K562 (cell line): ENCODE data around the gene RAB39B. TPM values are rescaled to one million over a fixed set of nuclear protein-coding genes. Genes with fewer than 3 reads are reported as not detected.

Source experiments
- ADNP ChIP-seq: fragments of 200-800 bp; sonication (Bioruptor generic); IDR thresholded peaks from 2 replicates; pipeline ENCODE4 v1.6.1; 2016; ENCODE audit warnings: missing genetic modification characterization, missing compliant biosample characterization
- ATF7 ChIP-seq: fragments of 450-650 bp; IDR thresholded peaks from 2 replicates; pipeline ENCODE4 v1.7.1; 2014; ENCODE audit warnings: mild to moderate bottlenecking, moderate library complexity
- CCNT2 ChIP-seq: IDR thresholded peaks from 2 replicates; pipeline ENCODE4 v1.6.1; 2011; ENCODE audit warnings: borderline replicate concordance, low read depth, mild to moderate bottlenecking, moderate library complexity, mixed read lengths, low read length; ENCODE audit not compliant: insufficient read length; ENCODE audit errors: extremely low read depth
- CHAMP1 ChIP-seq: fragments of 450-650 bp; IDR thresholded peaks from 2 replicates; pipeline ENCODE4 v1.6.1; 2016; ENCODE audit warnings: mild to moderate bottlenecking
- CTBP1 ChIP-seq: fragments of 450-650 bp; IDR thresholded peaks from 2 replicates; pipeline ENCODE4 v1.6.1; 2016; ENCODE audit warnings: borderline replicate concordance
- E2F3 ChIP-seq: fragments of 250-450 bp; sonication (Bioruptor Pico); IDR thresholded peaks from 2 replicates; pipeline ENCODE4 v1.4.0; 2020; ENCODE audit warnings: mild to moderate bottlenecking
- EP400 ChIP-seq: fragments of 450-650 bp; IDR thresholded peaks from 2 replicates; pipeline ENCODE4 v1.6.1; 2017; ENCODE audit warnings: antibody characterized with exemption, mild to moderate bottlenecking, moderate library complexity
- GTF2E2 ChIP-seq: fragments of 200-800 bp; sonication (Bioruptor generic); IDR thresholded peaks from 2 replicates; pipeline ENCODE4 v1.6.1; 2016; ENCODE audit warnings: missing genetic modification characterization, missing compliant biosample characterization
- JUNB ChIP-seq: fragments of 450-650 bp; formaldehyde crosslinking; conservative IDR thresholded peaks from 2 replicates; pipeline ENCODE4 v1.4.0; 2020; ENCODE audit warnings: mild to moderate bottlenecking
- LEF1 ChIP-seq: fragments of 450-650 bp; IDR thresholded peaks from 2 replicates; pipeline ENCODE4 v1.6.1; 2016; ENCODE audit warnings: mild to moderate bottlenecking
- NELFE ChIP-seq: IDR thresholded peaks from 2 replicates; pipeline ENCODE4 v1.6.1; 2011; ENCODE audit warnings: mild to moderate bottlenecking; ENCODE audit not compliant: insufficient read depth, insufficient read length
- NR3C1 ChIP-seq: sonication (generic); formaldehyde crosslinking; IDR thresholded peaks from 2 replicates; pipeline ENCODE4 v1.8.1; 2022; ENCODE audit warnings: missing genetic modification reagents
- RB1 ChIP-seq: fragments of 450-650 bp; IDR thresholded peaks from 2 replicates; pipeline ENCODE4 v1.6.1; 2017; ENCODE audit warnings: low read depth, mild to moderate bottlenecking
- RBM17 ChIP-seq: fragments of 200-400 bp; formaldehyde crosslinking; IDR thresholded peaks from 2 replicates; pipeline ENCODE4 v1.6.1; 2017; ENCODE audit warnings: low read depth, mild to moderate bottlenecking, low read length, borderline replicate concordance
- STAT5B ChIP-seq: fragments of 250-450 bp; sonication (Bioruptor Pico); IDR thresholded peaks from 2 replicates; pipeline ENCODE4 v1.8.0; 2021; ENCODE audit warnings: mild to moderate bottlenecking, inconsistent platforms
- TAF9B ChIP-seq: fragments of 450-650 bp; IDR thresholded peaks from 2 replicates; pipeline ENCODE4 v1.6.1; 2018; ENCODE audit warnings: mild to moderate bottlenecking; ENCODE audit not compliant: partially characterized antibody
- TGIF2 ChIP-seq: sonication (generic); formaldehyde crosslinking; IDR thresholded peaks from 2 replicates; pipeline ENCODE4 v1.8.1; 2022; ENCODE audit warnings: mild to moderate bottlenecking, missing genetic modification reagents, moderate library complexity
- THRAP3 ChIP-seq: fragments of 450-650 bp; IDR thresholded peaks from 2 replicates; pipeline ENCODE4 v1.6.1; 2016; ENCODE audit warnings: mild to moderate bottlenecking, inconsistent platforms, borderline replicate concordance
- ZBTB8A ChIP-seq: fragments of 450-650 bp; IDR thresholded peaks from 2 replicates; pipeline ENCODE4 v1.6.1; 2018; ENCODE audit warnings: mild to moderate bottlenecking, moderate library complexity; ENCODE audit not compliant: partially characterized antibody
- ZMIZ1 ChIP-seq, 2 experiments: fragments of 150-350 bp in 1 of 2; IDR thresholded peaks; 2 replicates each; pipeline ENCODE4 v1.6.1; 2012 to 2016; ENCODE audit warnings: low read depth in 2 of 2, low read length in 2 of 2, mild to moderate bottlenecking in 1 of 2, moderate library complexity in 1 of 2
- ZNF311 ChIP-seq: fragments of 250-450 bp; sonication (Bioruptor Pico); IDR thresholded peaks from 2 replicates; pipeline ENCODE4 v1.4.0; 2020; ENCODE audit warnings: mild to moderate bottlenecking, moderate library complexity
- ZNF740 ChIP-seq, 3 experiments: fragments of 200-800 bp in 1 of 3; sonication (Bioruptor generic) in 1 of 3; sonication (generic) in 1 of 3; formaldehyde crosslinking in 1 of 3; IDR thresholded peaks; 2 replicates each; pipeline versions ENCODE4 v1.6.1 to v1.8.0; 2016 to 2022; ENCODE audit warnings: mild to moderate bottlenecking in 2 of 3, missing compliant biosample characterization in 2 of 3, missing genetic modification characterization in 2 of 3, missing genetic modification reagents in 1 of 3
- polyA plus RNA-seq, 8 experiments: library from polyadenylated mRNA; depleted of rRNA in 4 of 8; stranded (reverse) in 5 of 8; unstranded in 3 of 8; fragments of >200 nt; fragmentation: Nextera tagmentation in 2 of 8; fragmentation: Illumina TruSeq in 1 of 8; extraction: Ambion mirVana in 2 of 8; extraction: Trizol in 1 of 8; gene quantifications; 2 replicates each; pipeline versions ENCODE4 v1.2.1 to v1.2.3, GENCODE V29; 2011 to 2014; ENCODE audit warnings: inconsistent platforms in 1 of 8, missing spikeins in 1 of 8
- total RNA-seq, 7 experiments: library from RNA; depleted of rRNA in 6 of 7; stranded (reverse); fragments of >200 nt in 6 of 7; fragmentation: Illumina TruSeq in 2 of 7; extraction: Trizol in 2 of 7; gene quantifications; 2 replicates each; pipeline versions ENCODE4 v1.2.1 to v1.2.3, GENCODE V29; 2011 to 2021; ENCODE audit warnings: low replicate concordance in 1 of 7

RAB39B gene
- total and polyA plus RNA-seq, 9 of the 15 experiments (the other 6 are each of a cell fraction or from before 2014, with no cell fraction given): 0.04 to 0.07 (median 0.04) TPM; not detected in 6

- TF ChIP-seq NELFE (no peak), THRAP3 (no peak), LEF1 (no peak), JUNB (no peak), ZNF311 (no peak), TAF9B (peak; percentile 87), ZMIZ1 (IDR thresholded peaks at IDR 0.05; ENCODE audit: low read depth in 2 of 2, low read length in 2 of 2) (no peak), RBM17 (no peak), ADNP (tag) (no peak), ZBTB8A (no peak), E2F3 (no peak), CCNT2 (no peak), ATF7 (no peak), CTBP1 (peak; percentile 28; the same call in 1 of the 2 replicates), NR3C1 (CRISPR knock-in tag) (no peak), EP400 (peak; percentile 75; the same call in 1 of the 2 replicates), ZNF740 (CRISPR knock-in tag; IDR thresholded peaks at IDR 0.05) (no peak), ZNF740 (tag; IDR thresholded peaks at IDR 0.05) (no peak), CHAMP1 (no peak), RB1 (peak; percentile 53; the same call in 1 of the 2 replicates), STAT5B (CRISPR knock-in tag) (no peak), TGIF2 (no peak), GTF2E2 (tag) (peak; percentile 76; the same call in 1 of the 2 replicates)
Observed at GRCh38 chrX:155216179-155216939, 47.9 kb downstream of the RAB39B start, which contains the start of gene VBP1 (continued).
